Measurements from ENCODE around the gene RGS6.

The RGS6 gene

DNA sequence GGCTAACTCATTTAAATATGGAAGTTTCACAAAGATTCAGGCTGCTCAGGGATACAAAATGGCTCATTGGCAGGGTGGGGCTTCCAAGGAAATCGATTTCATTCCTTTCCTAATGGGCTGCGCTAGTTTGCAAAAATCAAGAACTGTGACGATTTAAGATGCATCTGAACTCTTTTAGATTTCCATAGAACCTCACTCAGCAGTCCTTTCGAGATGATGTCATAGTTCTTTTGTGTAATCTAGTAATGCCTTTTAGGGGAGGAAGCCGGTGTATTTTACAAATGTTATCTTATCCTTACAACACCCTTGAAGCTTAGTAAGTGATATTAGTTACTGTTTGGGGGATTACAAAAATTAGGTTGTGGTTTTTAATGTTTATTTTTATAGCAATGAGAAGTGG, 239.8 kb downstream of the RGS6 start:
- DNase-seq: no peak

DNA sequence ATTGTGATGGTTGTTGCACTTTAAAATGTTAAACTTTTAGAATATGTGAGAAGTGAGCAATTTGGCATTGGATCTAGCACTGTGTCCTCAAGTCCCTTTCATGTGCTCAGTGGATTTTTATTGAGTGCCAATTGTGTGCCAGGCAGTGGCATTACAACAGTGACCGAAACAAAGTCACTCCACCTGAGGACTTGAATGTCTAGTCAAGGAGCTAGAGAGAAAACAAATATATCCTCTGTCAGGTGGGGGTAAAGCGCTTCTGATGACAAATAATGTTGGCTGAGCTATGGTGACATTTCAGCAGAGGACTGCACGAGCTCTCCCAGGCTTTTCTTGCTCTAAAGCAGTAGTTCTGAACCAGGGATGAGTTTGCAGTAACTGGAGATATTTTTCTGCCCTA, 240.4 kb downstream of the RGS6 start:
- DNase-seq: no peak

DNA sequence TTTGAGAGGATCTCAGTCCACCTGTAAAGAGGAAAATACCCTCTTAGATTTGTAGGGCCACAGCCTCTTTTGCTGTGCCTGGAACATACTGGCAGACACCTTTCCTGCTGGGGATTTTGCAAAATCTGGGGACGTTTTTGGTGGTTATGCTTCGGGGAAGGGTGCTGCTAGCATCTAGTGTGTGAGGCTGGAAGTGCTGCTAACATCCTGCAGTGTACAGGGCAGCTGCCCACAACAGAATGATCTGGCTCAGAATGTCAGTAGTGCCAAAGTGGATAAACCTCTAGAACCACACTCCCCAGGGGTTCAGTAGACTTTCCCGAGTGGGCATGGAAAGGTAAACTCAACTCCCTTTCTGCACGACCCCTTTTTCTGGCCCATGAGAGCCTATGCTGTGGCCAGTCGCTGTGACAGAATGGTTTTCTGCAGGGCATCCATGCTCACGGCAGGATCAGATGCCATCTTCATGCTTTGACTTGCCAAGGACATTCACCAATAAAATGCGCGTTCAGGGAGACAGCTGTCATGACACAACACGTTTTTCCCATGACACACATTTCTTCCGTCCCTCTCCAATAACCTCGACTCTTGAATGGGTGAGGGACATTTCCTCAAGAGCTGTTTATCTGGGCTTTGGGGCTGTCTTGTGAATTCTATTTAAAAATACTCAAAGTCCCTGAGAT, 240.9 kb downstream of the RGS6 start:
- no peak for DNase-seq

DNA sequence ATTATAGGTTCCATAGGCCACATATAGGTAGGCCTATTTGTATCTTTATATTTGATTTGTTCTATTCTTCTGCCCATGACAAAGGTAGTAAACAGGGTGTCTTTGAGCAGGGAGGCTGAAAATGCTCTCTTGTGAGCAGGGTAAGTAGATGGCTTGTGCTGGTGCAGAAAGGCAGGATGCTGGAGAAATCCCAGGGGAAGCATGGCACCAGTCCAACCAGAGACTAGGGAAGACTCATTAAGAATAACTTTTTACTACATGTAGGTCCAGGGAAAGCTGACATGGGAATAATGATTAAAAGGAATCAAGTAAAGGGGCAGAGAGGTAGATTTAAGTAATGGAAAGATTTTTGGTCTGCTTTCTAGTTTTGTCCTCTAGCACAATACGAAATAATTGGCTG, 245.0 kb downstream of the RGS6 start:
- DNase-seq: no peak

DNA sequence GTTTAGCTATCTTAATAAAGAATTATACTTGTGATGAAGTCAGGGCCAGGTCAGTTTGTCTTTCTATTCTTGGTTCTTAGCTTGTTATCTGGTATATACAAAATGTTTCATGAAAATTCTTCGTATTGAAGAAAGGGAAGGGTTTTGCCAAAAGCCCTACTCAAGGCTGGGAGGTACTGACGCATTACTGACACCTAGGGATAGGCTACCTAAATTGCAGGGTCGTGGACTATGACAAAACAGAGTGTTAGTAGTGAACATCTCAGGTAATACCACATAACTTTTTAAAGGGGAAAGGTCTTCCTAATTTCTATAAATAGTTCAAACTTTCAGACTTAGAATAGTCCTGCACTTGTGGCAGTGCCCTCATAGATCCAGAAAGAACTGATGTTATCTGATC, 246.3 kb downstream of the RGS6 start:
- DNase-seq: no peak

DNA sequence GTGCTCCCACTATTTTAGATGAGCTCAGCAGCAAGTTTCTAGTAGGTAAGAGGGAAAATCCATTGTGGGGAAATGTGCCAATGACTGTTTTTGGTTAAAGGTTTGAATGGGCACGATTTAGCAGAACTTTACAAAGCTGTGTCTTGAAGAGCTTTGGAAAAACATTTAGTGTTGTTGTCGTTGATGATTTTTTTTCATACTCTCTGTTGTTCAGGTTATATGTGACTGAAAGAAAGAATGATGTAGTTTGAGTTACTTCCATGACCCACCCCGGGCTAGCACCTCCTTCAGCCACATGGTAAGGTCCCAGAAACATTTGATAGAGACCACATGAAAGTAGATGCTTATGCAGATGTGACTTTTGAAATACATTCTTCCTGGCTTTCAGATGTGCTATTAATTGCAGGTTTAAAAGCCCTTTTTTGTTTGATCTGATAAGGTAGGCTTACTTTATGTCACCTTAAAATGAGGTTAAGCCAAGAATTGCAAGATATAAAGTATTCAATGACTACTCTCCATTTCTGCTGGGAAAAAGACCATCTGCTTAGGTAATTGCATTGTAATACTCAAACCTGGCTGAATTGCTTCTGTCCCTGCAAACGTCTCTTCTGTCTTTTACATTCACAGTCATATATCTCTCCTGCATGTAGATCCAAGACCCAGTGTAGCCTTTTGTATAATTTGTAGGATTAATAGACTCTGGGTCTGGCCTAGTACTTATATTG, 250.6 kb downstream of the RGS6 start:
- no peak for DNase-seq

DNA sequence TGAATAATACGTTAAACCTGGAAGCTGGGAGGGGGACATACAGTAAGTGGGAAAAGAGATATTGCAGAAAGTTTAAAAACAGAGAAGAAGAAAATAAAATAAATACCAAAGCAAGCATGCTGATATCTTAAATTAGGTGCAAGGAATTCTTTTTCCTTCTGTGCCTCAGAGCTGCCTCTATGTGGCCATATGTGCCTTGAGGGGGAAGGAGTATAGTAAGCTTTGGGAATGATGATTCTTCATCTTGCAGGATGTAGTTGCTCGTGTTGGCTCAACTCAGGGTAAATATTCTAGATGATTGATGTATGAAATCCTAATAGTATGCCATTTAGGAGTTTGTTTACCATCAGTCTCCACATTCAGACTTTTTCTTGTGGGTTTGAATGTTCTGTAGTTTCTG, 251.4 kb downstream of the RGS6 start:
- no peak for DNase-seq

DNA sequence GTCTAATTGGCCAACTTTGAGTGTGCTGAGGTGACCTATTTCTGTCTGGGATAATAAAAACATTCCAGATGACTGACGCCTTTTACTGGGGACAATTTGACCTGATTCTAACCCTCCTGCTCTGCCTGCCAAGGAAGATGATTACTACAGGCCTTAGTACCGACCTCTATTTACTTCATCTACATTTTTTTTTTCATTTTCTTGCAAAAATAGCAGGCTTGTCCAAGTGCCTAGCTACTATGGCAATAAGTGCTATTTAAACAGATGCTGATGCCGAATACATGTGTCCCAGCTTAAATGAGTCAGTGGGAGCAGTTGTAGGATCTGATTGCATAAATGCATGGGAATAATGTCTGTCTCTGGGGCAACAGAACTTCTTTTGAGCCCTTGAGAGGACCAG, 254.3 kb downstream of the RGS6 start:
- DNase-seq: no peak

DNA sequence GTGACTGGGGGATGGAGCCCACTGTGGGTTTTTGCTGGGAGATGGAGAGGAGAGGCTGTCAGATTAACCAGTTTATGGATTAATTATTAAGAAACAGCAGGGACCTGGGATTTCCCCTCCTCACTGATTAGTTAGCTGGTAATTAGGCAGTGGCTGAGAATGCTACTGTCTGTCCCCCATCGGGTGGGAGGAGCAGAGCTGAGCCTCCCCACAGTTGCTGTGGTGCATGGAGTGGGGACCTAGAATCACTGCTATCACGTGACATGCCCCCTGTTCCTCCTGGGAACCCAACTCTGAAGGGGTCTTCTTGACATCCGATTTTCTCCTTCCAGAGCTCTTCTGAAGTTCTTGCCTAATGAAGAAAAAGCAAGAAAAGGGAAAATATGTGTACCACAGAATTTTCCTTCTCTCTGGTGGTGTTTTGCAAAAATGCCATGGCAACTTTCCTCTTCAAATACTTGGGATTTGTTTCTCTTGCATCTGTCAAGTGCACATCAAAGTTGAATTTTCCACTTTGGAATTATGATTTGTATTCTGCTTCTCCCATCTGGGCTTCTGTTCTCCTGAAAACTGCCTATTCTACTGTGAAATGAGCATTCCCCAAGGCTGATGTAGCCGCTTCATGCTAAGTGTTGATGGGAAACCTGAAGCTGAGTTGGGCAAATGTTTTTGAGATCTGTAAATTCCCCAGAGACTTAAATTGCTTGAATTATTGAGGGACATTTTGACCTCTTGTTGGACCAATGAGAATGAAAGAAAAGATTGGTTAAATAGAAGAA, 264.2 kb downstream of the RGS6 start:
- DNase-seq: no peak

DNA sequence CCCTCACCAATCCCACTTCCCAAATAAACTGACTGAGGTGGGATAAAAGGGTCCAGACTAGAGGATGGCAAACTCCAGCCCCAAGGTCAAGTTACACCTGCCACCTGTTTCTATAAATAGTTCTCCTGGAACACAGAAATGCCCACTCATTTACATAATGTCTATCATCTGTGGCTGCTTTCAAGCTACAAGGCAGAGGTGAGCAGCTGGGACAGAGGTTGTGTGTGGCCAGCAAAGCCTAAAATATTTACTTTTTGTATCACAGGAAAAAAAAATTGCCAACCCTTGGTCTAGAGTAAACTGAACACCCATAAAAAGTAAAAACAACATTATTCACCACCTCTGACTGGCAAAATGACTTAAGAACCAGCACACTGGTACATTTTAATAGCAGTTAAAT, 269.4 kb downstream of the RGS6 start:
- no peak for DNase-seq

DNA sequence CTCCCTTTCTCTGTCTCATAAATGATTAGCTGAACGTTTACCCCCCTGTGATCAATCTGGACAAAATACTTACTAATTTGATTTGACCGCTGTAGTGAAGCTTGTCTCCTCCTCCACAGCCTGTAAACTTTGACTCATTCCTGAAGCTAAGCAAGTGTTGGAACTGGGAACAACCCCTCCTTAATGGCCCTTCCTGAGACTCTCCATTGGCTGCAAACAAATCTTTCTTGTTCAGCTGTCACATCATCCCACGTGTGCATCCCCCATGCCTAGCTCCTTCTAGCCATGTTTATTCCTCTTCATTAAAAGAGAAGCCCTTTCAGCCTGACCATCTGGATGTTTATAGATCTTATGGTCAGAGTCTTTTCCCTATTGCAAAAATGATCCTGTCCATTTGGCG, 281.2 kb downstream of the RGS6 start:
- DNase-seq: no peak

DNA sequence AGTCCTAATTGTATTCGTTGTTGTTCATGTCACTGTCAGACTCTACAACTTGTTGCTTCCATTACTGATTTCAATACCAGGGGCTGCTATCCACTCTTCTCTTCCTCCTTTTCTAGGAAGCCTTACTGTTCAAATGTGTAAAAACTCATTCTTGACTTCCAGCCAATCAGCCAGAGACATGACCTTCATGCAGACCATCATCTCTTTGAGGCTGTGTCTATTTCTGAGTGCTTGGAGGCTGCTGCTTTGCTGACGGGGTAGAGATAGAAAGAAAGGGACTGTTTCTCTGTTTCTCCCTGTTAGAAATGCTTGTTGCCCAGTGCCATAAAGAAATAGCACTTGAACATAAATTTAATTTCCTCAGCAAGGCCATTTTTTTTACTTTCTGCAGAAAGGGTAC, 282.9 kb downstream of the RGS6 start:
- no peak for DNase-seq

DNA sequence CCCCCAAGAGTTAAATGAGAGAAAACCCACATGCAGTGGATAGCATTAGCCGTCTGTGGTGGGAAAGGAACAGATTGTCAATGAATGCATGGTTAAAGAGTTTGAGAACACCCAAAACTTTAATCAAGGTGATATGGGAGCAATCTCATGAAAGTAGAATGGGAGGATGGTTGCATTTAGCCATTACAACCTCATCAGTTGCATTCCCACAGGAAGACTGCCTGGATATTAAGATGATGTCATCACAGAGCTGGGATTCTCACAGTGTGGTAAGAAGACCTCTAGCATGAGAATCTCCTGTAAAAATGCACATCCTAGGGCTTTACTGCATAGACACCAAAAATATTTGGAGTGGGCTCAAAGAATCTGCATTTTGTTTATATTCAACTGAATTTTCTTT, 284.9 kb downstream of the RGS6 start:
- DNase-seq: no peak

DNA sequence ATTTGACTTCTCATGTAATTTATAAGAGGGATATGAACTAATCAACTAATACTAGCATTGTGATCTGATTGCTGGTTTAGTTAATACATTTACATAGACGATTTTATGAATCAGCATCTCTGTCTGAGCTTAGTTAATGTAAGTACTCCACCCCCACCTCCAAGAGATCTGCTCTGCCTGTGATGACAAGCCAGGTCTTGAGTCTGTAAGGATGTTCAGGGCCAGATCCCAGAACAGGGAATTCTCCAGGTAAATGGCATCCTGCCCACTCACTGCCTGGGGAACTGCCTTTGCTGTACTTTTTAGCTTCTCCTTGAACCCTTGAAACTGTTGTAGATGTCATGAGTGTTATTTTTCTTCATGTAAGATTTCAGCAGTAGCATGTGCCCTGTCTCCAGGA, 289.8 kb downstream of the RGS6 start:
- no peak for DNase-seq

DNA sequence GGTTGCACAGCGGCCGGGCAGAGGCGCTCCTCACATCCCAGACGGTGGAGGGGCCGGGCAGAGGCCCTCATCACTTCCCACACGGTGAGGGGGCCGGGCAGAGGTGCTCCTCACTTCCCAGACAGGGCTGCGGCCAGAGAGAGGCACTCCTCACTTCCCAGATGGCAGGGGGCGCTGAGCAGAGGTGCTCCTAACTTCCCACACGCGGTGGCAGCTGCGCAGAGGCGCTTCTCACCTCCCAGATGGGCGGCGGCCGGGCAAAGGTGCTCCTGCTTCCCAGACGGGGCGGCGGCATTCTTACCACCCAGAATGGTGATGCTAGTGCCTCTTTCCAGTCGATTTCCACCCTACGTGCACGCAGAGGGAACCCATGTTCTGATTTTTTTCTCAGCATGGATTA, 304.4 kb downstream of the RGS6 start:
- DNase-seq: no peak

DNA sequence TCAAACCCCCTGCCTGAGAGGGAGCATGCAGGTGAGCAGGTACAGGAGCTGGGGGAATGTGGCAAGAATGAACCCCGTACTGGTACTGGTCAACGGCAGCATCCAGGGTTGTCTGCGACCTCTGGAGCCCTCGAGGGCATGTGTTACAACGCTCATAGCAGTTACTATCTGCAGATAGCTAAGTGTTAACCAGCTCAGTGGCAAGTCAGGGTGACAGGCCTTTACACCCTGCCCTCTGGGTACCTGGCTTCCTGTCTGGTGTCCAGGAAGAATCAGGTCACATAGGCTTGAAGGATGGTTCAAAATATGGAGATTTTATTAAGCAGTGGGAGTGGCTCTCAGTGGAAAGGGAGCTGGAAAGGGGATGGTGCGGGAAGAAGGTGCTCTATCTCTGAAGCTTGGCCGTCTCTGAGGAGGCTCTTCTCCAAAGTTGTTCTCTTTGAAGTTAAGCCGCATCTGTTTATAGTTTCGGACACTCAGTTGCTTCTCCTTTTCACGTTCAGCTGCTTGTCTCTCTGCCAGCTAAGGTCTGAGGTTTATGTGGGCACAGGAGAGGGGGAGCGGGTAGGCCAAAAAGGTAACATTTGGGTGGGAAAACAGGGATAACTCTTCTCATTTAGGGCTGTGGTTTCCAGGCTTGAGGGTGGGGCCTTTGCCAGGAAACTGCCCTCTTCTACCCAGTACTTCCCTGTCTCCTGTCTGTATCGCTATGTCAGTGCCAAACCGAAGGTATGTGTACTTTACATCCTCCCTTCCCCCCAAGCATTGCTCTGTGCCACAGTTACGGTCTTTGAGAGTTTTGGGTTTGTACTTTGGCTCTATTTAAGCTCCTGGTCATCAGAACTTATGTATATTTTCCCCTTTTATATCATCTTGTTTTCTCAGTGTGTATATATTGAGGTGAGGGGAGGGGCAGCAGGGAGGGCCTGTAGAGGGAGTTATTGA, 305.8 kb downstream of the RGS6 start:
- no peak for DNase-seq

DNA sequence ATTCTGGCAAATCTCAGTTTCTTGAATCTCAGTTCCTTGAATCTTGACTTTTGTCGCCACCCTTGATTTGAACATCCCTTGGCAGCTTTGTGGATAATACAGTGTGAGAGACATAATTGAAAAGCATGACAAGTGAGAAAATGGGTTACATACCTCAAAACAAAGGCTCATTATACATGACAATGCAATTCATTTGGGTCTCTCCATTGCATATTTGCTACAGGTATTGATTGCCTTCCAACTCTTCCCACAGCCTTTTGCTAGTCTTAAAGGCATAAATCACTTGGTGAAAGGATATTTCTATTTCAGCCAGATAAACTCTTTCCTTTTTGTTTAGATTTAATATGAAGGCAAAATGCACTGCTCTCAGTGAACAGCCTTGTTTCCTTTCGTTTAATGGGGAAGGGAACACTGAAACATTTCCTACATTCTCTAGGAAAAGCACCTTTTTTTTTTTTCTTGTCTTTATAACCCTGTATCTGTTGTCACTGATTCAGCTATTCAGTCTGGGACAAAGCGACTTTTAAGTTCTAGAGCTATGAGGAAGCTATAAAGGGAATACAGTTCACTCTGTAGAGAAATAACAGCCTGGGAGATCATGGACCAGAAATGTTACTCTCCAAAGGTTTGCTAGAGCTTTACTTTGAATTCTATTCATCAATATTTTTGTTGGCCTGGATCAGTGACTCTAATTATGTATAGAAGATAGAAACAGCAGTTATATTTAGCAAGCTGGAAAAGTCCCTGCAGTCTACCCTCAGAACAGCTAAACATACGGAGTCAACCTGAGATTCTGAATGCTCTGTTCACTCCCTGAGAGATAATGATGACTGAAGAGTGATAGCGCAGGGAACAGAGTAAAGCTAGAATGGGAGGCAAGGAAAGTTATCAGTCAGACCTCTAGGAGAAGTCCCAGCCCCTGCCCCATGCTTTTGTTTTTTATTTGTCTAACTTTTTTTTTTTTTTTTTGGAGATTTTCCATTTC, 311.4 kb downstream of the RGS6 start:
- no peak for DNase-seq

DNA sequence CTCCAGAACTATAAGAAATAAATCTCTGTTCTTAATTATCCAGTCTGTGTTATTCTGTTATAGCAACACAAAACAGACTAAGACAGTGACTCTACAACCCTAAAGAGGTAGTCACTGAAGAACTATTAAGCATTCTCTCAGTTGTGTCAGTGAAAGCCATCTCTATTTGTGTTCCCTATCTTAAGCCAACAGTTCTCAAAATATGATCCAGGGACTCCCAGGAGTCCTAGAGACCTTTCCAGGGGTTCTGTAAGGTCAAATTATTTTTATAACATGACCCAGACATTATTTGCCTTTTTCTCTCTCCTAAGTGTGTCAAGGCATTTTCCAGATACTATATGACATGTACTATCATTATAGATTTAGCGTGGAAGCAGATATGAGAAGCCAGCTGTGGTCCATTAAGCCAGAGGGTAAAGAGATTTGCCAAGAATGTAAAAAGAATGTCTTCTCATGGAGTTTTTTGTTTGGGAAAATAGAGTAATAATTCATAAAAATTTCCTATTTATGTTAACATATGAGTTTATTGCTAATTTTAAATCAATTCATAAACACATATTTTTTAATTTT, 315.8 kb downstream of the RGS6 start:
- DNase-seq: no peak

DNA sequence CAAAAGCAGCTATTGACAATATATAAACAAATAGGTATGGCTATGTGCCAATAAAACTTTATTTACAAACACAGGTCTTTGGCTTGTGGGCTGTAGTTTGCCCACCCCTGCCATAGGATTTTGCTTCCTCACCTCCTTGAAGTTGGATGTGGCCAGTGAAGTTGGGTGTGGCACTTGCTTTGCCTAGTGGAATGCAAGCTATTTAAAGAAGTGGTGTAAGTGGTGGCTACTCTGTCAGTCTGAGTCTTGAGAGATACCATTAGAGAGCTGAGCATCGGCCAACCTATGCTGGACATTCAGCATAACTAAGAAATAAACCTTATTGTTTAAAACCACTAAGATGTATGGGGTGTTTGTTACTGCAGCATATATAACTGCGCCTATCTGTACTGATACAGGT, 321.3 kb downstream of the RGS6 start:
- no peak for DNase-seq

DNA sequence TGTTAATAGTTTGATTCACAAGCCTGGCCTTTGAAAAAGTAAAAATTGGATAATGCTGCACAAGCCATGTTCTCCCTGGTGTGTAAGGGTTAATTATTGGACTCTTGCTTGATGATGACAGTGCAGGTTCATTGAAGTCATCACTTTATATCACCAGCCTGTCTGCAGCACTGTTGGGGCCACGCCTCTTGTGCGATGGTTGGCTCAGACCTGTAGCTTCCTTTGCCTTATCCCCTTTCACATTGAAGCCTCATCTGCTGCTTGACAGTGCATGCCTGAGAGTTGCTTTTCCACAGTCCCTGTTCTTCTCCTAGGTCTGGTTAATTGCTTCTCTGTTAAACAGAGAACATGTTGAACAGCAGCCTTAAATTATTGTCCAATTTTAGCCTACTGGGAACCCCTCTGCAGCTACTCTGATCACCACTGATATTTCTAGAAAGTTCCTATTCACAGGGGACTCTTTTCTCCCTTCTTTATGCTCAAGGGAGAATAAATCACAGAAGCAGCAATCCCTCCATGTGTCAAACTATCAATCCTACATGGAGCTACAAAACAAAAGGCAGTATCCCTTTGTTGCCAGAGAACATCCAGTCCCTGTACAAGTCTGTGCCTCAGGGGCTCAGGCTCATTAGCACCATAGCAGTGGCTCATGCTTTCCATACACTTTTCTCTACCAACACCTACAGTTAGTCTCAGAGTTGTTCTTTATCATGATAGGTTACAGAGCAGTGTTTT, 322.1 kb downstream of the RGS6 start:
- no peak for DNase-seq
